ENCODE results near the gene TBC1D22A. TPM values are rescaled to one million over a fixed set of nuclear protein-coding genes. Genes with fewer than 3 reads are reported as not detected.

TBC1D22A gene
- total and polyA plus RNA-seq, 9 of the 15 experiments (the other 6 are each of a cell fraction or from before 2014, with no cell fraction given) = 0.20 to 11.5 (median 5.2) TPM

DNA sequence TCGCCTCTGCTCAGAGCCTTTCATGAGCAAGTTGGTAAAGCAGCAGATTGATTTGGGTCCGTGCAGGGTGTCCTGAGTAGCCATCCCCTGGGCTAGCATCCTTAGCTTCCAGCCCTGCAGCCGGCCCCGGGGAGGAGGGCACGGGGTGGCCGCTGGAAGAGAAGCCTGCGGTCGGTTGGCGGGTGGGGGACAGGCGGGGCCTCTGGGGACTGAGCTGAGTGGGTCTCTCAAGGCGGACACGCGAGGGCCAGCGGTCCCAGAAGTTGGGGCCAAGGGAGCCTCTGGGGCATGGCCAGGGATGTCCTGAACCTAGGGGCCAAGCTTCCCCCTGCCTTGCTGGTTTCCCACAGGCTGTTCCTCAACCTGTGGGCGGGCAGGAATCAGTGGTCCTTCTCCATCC, 143.0 kb downstream of the TBC1D22A start:
- Histone ChIP-seq H3K4me1 (replicated peaks in 1 of 2; ENCODE audit: control insufficient read depth in 2 of 2, insufficient read depth in 2 of 2, low read length in 2 of 2) (peaks cover 0 to 4% of the 10 kb centered on the region in 2 experiments; a peak in 1 of 5 replicates), H3K4me3 (no peak overlapping the region), H3K79me2 (ENCODE audit: control insufficient read depth, insufficient read depth, low read length) (no peaks in the 10 kb centered on the region), H3K27me3 (ENCODE audit: control insufficient read depth in 2 of 2, insufficient read depth in 2 of 2, low read length in 2 of 2) (no peaks in the 10 kb centered on the region), H3K4me2 (ENCODE audit: insufficient read depth, low read length) (no peak overlapping the region), H4K20me1 (replicated peaks; ENCODE audit: control insufficient read depth, insufficient read depth, low read length) (0 out of 2 replicates have a peak, but pooled peaks cover 3% of the 10 kb centered on the region), H3K9ac (ENCODE audit: insufficient read depth in 1 of 2, low read depth in 2 of 2, low read length in 2 of 2) (no peak overlapping the region), H2AFZ (ENCODE audit: low read depth, low read length) (no peak overlapping the region), H3K9me1 (ENCODE audit: control insufficient read depth, insufficient read depth, low read length) (no peaks in the 10 kb centered on the region), H3K9me3 (replicated peaks; ENCODE audit: control insufficient read depth, insufficient read depth, low read depth, low read length) (no peaks in the 10 kb centered on the region), H3K27ac (ENCODE audit: extremely low read depth, low read depth, low read length) (no peak overlapping the region), H3K36me3 (ENCODE audit: control insufficient read depth, insufficient read depth, low read length) (0 out of 3 replicates have a peak, but pooled peaks cover 4% of the 10 kb centered on the region)
- ChIA-PET CTCF (ENCODE audit: low intra/inter-chr PET ratio) (no interaction called here), POLR2A (interaction anchor here (1.5 kb wide), 1 partner anchor 30 kb away, joined by 4 read pairs; no protein-coding TSS in a partner anchor)
- ATAC-seq = no peak
- TF ChIP-seq ATF2 (CRISPR knock-in tag; IDR thresholded peaks at IDR 0.05) (no peak), EWSR1 (IDR thresholded peaks at IDR 0.05; ENCODE audit: borderline replicate concordance, low read depth, partially characterized antibody) (no peak), ZNF124 (CRISPR knock-in tag; IDR thresholded peaks at IDR 0.05) (no peak), TAF15 (IDR thresholded peaks at IDR 0.05; ENCODE audit: low read depth, low read length) (no peak), KLF13 (tag; IDR thresholded peaks at IDR 0.05; ENCODE audit: borderline replicate concordance, low read depth) (no peak), SMAD1 (IDR thresholded peaks at IDR 0.05; ENCODE audit: low read depth, low read length, partially characterized antibody) (no peak), GATAD2A (IDR thresholded peaks at IDR 0.05) (no peak), FOXK2 (conservative IDR thresholded peaks at IDR 0.05 in 1 of 2, IDR thresholded peaks at IDR 0.05 in 1 of 2; ENCODE audit: low read depth in 2 of 2) (no peak), ZNF778 (CRISPR knock-in tag; IDR thresholded peaks at IDR 0.05) (no peak), ZNF586 (CRISPR knock-in tag; conservative IDR thresholded peaks at IDR 0.05) (no peak), MEF2D (tag; conservative IDR thresholded peaks at IDR 0.05; ENCODE audit: low read depth) (no peak), PTBP1 (IDR thresholded peaks at IDR 0.05; ENCODE audit: low read depth, low read length) (no peak), ATF7 (IDR thresholded peaks at IDR 0.05) (no peak)
- TF ChIP-seq, protein P1, sequence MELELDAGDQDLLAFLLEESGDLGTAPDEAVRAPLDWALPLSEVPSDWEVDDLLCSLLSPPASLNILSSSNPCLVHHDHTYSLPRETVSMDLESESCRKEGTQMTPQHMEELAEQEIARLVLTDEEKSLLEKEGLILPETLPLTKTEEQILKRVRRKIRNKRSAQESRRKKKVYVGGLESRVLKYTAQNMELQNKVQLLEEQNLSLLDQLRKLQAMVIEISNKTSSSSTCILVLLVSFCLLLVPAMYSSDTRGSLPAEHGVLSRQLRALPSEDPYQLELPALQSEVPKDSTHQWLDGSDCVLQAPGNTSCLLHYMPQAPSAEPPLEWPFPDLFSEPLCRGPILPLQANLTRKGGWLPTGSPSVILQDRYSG (tag; conservative IDR thresholded peaks at IDR 0.05; ENCODE audit: low read depth) = no peak
- TF ChIP-seq, protein P2, sequence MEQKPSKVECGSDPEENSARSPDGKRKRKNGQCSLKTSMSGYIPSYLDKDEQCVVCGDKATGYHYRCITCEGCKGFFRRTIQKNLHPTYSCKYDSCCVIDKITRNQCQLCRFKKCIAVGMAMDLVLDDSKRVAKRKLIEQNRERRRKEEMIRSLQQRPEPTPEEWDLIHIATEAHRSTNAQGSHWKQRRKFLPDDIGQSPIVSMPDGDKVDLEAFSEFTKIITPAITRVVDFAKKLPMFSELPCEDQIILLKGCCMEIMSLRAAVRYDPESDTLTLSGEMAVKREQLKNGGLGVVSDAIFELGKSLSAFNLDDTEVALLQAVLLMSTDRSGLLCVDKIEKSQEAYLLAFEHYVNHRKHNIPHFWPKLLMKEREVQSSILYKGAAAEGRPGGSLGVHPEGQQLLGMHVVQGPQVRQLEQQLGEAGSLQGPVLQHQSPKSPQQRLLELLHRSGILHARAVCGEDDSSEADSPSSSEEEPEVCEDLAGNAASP (IDR thresholded peaks at IDR 0.05) = no peak
- TF ChIP-seq, protein P3, sequence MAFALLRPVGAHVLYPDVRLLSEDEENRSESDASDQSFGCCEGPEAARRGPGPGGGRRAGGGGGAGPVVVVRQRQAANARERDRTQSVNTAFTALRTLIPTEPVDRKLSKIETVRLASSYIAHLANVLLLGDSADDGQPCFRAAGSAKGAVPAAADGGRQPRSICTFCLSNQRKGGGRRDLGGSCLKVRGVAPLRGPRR (CRISPR knock-in tag; IDR thresholded peaks at IDR 0.05) = no peak
- FAIRE-seq = no peak
- intact Hi-C loops (cut with micrococcal nuclease) (no loop called here), in situ Hi-C loops (cut with MboI) (no loop called here)
- WGBS (ENCODE audit: insufficient coverage, low coverage, missing lambda C conversion rate) = 66% methylated on average over 7 of the region's 15 CpGs
- no TSS peak for BruUV-seq (replicated peaks)
- DNase-seq (ENCODE audit: extremely low read depth in 1 of 4, low spot score in 3 of 4) = no peak

Data from K562 (cell line).